Dermis microvascular lymphatic vessel endothelial cell (primary cell): ENCODE results near the gene CKMT2. TPM values are rescaled to one million over a fixed set of nuclear protein-coding genes. Genes with fewer than 3 reads are reported as not detected.

Source experiments
- DNase-seq, 2 donors: peaks; one replicate each; pipeline versions ENCODE4 v3.0.0 to v3.0.0-alpha.2; 2010; ENCODE audit warnings: low read depth in 2 of 2
- total RNA-seq: library from RNA; depleted of rRNA; stranded (reverse); fragments of >200 nt; gene quantifications from 2 replicates; pipeline ENCODE4 v1.2.1, GENCODE V29; 2014

Gene CKMT2
- total RNA-seq, 1 donor from 2014 or later = 0.13 TPM

DNA sequence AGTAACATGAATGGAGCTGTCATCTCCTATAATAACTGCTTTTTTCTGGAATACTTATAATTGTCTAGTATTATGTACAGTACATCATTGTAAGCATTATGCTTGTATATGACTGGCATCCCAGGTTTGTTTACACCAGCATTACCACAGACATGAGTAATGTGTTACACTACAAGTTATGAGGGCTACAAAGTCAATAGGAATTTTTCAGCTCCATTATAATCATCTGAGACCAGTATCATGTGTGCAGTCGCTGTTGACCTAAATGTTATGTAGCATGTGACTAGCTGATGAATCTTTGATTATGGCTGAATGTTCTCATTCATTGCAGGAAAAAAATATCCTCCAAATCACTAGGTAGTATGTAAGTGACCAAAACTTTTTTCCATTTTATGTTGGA lies 70.4 kb downstream of the CKMT2 start:
- DNase-seq = no peak

- DNase-seq = no peak
Measured at GRCh38 chr5:81305785-81306184, 72.7 kb downstream of the CKMT2 start.

GRCh38 chr5:81308836-81309235 lies 75.7 kb downstream of the CKMT2 start:
- DNase-seq = no peak

GRCh38 chr5:81310402-81311063 lies 77.4 kb downstream of the CKMT2 start:
- DNase-seq = no peak

DNA sequence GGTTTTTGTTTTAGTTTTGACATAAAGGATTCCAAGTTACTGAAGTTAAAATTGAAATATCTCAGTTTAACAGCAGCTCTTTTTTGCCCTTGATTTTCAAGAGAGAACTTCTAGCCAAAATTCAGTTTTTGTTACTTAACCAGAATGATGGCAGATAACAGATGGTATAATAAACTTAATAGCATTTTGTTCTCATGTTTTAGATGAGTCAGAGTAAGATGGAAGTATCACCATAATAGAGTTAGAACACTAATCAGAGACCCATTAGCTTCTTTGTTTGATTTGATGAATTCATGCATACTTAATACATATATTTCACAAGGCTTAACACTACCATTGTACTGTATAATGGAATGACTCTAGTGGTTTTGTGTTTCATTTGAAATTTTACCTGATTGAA lies 80.2 kb downstream of the CKMT2 start:
- DNase-seq = no peak

GRCh38 chr5:81313686-81314085 lies 80.6 kb downstream of the CKMT2 start:
- DNase-seq = no peak

GRCh38 chr5:81314581-81314980 lies 81.5 kb downstream of the CKMT2 start:
- DNase-seq = no peak

- DNase-seq = no peak
Measured at GRCh38 chr5:81315336-81315735, 82.2 kb downstream of the CKMT2 start.

DNA sequence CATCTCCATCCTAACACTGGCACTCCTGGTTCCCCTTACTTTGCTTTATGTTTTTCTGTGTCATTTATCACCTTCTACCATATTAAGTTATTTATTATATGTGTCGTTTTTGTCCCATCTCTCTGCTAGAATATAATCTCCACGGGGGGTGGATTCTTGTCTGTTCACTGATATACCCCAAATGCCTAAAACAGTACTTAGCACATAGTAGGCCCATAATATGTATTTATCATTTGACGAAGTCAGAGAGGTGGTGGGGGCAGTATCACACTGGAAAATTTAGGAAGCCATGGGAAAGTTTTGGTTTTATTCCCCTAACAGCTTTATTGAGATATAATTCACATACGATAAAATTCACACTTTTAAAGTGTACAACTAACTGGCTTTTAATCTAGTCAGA lies 82.7 kb downstream of the CKMT2 start:
- DNase-seq = no peak

Other genes with a start within 250 kb of the CKMT2 start
- 11.6 and 13.4 TPM in 2 replicates for gene ZCCHC9, start 68.3 kb downstream of the CKMT2 start, total RNA-seq
- not detected in 2 replicates for gene ACOT12, start 160.8 kb downstream of the CKMT2 start, total RNA-seq